ENCODE data around the gene DICER1.

Gene DICER1

DNA sequence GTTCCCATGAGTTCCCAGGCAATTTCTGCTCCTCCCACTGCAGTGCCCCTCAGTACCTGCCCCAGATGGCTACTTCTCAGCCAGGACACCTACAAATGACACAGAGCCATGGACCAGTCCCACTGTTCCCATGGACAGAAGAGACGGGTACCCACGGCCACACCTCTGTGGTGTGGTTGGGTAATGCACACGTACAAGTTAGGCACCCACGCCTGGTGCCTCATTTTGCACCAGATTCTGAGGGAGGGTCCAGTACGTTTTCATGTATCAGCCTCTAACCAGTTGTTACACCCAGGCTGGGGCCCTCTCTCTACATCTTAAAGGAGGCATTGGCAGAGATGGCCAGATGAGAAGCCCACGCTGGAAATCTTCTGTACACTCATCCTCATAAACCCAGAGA is 114.0 kb downstream of the DICER1 start:
- Histone ChIP-seq H3K9ac (ENCODE audit: low read depth, low read length, poor library complexity) (no peak overlapping the region), H3K4me1 (ENCODE audit: control insufficient read depth in 2 of 2, insufficient read depth in 1 of 2, low read depth in 1 of 2, low read length in 2 of 2) (peaks cover 0 to 9% of the 10 kb centered on the region in 2 donors), H3K14ac (ENCODE audit: low read length) (no peak overlapping the region), H3K79me1 (ENCODE audit: low read depth, low read length) (no peaks in the 10 kb centered on the region), H3K36me3 (replicated peaks in 1 of 2; ENCODE audit: control insufficient read depth in 2 of 2, insufficient read depth in 2 of 2, low read length in 2 of 2) (no peaks in the 10 kb centered on the region), H3K4me3 (ENCODE audit: low read length in 2 of 2) (no peak overlapping the region), H3K4me2 (ENCODE audit: insufficient read depth, low read length, poor library complexity, severe bottlenecking) (no peak overlapping the region), H3K27ac (replicated peaks; ENCODE audit: low read length) (no peak overlapping the region), H3K18ac (ENCODE audit: low read length) (no peak overlapping the region), H3K9me3 (replicated peaks in 1 of 2; ENCODE audit: control insufficient read depth in 2 of 2, insufficient read depth in 1 of 2, low read depth in 1 of 2, low read length in 2 of 2) (no peaks in the 10 kb centered on the region), H2BK5ac (ENCODE audit: low read length) (no peak overlapping the region), H2BK12ac (ENCODE audit: low read length) (no peak overlapping the region), H2BK120ac (ENCODE audit: low read depth, low read length) (no peak overlapping the region), H3K4ac (ENCODE audit: low read length) (no peak overlapping the region), H3K23ac (ENCODE audit: low read depth, low read length, poor library complexity) (no peak overlapping the region), H4K8ac (ENCODE audit: low read depth, low read length) (no peak overlapping the region), H2BK15ac (ENCODE audit: low read length) (no peak overlapping the region), H4K91ac (ENCODE audit: low read depth, low read length, poor library complexity) (no peak overlapping the region), H3K27me3 (ENCODE audit: control insufficient read depth in 3 of 3, insufficient read depth in 3 of 3, low read depth in 1 of 3, low read length in 3 of 3) (peaks cover 0 to 55% (median 0%) of the 10 kb centered on the region in 3 experiments), H2AFZ (ENCODE audit: low read length) (no peak overlapping the region), H2AK5ac (ENCODE audit: low read depth, low read length) (no peak overlapping the region)
- no peak for DNase-seq (ENCODE audit: low spot score)
- whole genome bisulfite sequencing, 2 donors (ENCODE audit: extremely low coverage in 2 of 2, insufficient read length in 2 of 2, insufficient replicate concordance in 1 of 2), result no CpG with 5 or more reads among the region's 6 CpGs

DNA sequence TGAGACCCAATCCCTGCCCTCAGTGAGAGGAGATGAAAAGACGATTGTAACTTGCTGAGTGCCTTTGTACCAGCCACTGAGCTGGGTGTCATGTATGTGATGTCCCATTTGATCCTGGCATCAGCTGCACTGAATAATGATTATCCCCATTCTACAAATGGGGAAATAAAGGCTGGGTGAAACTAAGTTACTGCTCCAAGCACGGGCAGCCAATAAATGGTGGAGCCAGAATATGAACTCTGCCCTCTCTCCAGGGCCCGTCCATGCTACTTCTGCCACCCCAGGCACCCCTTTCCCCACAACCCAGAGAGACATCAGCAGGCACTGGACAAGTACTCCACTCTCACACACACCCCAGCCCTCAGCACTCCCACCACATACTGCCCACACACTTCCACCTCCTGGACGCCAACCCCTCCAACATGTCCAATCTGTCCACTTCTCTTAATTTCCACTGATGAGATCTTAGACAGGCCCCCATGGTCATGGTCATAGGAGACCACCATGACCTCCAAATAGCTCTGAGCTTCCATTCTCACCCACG is 115.8 kb downstream of the DICER1 start:
- Histone ChIP-seq H2BK15ac (ENCODE audit: low read length) (no peak overlapping the region), H3K18ac (ENCODE audit: low read length) (no peak overlapping the region), H2BK120ac (ENCODE audit: low read depth, low read length) (no peak overlapping the region), H2BK12ac (ENCODE audit: low read length) (no peak overlapping the region), H3K4me3 (ENCODE audit: low read length in 2 of 2) (no peak overlapping the region), H3K14ac (ENCODE audit: low read length) (no peak overlapping the region), H3K23ac (ENCODE audit: low read depth, low read length, poor library complexity) (no peak overlapping the region), H3K4me2 (ENCODE audit: insufficient read depth, low read length, poor library complexity, severe bottlenecking) (no peak overlapping the region), H3K9me3 (replicated peaks in 1 of 2; ENCODE audit: control insufficient read depth in 2 of 2, insufficient read depth in 1 of 2, low read depth in 1 of 2, low read length in 2 of 2) (no peaks in the 10 kb centered on the region), H3K27ac (replicated peaks; ENCODE audit: low read length) (no peak overlapping the region), H3K4ac (ENCODE audit: low read length) (no peak overlapping the region), H4K91ac (ENCODE audit: low read depth, low read length, poor library complexity) (no peak overlapping the region), H2AFZ (ENCODE audit: low read length) (no peak overlapping the region), H2BK5ac (ENCODE audit: low read length) (no peak overlapping the region), H3K9ac (ENCODE audit: low read depth, low read length, poor library complexity) (no peak overlapping the region), H3K4me1 (ENCODE audit: control insufficient read depth in 2 of 2, insufficient read depth in 1 of 2, low read depth in 1 of 2, low read length in 2 of 2) (peaks cover 0 to 7% of the 10 kb centered on the region in 2 donors), H2AK5ac (ENCODE audit: low read depth, low read length) (no peak overlapping the region), H4K8ac (ENCODE audit: low read depth, low read length) (no peak overlapping the region), H3K79me1 (ENCODE audit: low read depth, low read length) (no peaks in the 10 kb centered on the region), H3K27me3 (ENCODE audit: control insufficient read depth in 3 of 3, insufficient read depth in 3 of 3, low read depth in 1 of 3, low read length in 3 of 3) (peaks cover 0 to 45% (median 0%) of the 10 kb centered on the region in 3 experiments), H3K36me3 (replicated peaks in 1 of 2; ENCODE audit: control insufficient read depth in 2 of 2, insufficient read depth in 2 of 2, low read length in 2 of 2) (no peaks in the 10 kb centered on the region)
- no CpG with 5 or more reads among the region's 5 CpGs for WGBS, 2 donors (ENCODE audit: extremely low coverage in 2 of 2, insufficient read length in 2 of 2, insufficient replicate concordance in 1 of 2)
- no peak for DNase-seq (ENCODE audit: low spot score)

DNA sequence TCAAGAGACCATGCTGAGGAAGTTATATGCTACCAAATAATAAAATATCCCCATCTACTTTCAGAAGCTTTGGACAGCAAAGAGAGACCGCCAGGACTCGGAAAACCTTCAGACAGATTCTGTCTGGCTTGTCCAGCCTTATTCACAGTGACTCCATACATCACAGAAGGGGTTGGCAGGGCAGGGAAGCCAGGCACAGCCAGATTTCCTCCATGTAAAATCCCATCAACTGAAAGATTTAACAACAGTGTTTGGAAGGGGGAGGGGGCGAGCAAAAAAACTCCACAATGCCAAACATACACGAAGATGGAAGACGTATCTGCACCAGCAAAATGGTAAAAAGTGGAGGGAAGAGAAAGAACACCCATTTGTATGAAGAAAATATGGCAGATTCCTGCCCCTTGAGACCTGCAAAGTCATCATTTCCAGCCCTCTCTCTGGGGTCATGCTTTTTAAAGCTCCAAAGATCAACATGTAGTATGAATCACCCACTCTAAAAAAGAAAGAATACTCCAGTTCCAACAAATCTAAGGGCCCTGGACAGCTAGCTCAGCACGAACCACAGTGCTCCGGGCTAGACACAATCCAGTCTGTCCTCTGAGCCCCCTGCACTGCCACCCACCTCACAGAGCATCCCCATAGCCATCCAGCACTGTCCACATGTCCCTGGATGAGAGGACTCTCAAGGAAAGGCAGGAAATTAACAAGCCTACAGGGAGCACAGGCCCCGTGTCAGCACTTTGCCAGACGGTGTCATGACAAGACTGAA is 116.4 kb downstream of the DICER1 start:
- no peak for DNase-seq (ENCODE audit: low spot score)
- Histone ChIP-seq H3K23ac (ENCODE audit: low read depth, low read length, poor library complexity) (no peak overlapping the region), H3K79me1 (ENCODE audit: low read depth, low read length) (no peaks in the 10 kb centered on the region), H3K4me2 (ENCODE audit: insufficient read depth, low read length, poor library complexity, severe bottlenecking) (no peak overlapping the region), H3K18ac (ENCODE audit: low read length) (no peak overlapping the region), H2AK5ac (ENCODE audit: low read depth, low read length) (no peak overlapping the region), H3K27ac (replicated peaks; ENCODE audit: low read length) (no peak overlapping the region), H3K27me3 (ENCODE audit: control insufficient read depth in 3 of 3, insufficient read depth in 3 of 3, low read depth in 1 of 3, low read length in 3 of 3) (peaks cover 0 to 40% (median 0%) of the 10 kb centered on the region in 3 experiments), H3K36me3 (replicated peaks in 1 of 2; ENCODE audit: control insufficient read depth in 2 of 2, insufficient read depth in 2 of 2, low read length in 2 of 2) (no peaks in the 10 kb centered on the region), H2AFZ (ENCODE audit: low read length) (no peak overlapping the region), H3K9me3 (replicated peaks in 1 of 2; ENCODE audit: control insufficient read depth in 2 of 2, insufficient read depth in 1 of 2, low read depth in 1 of 2, low read length in 2 of 2) (no peaks in the 10 kb centered on the region), H2BK12ac (ENCODE audit: low read length) (no peak overlapping the region), H4K91ac (ENCODE audit: low read depth, low read length, poor library complexity) (no peak overlapping the region), H3K9ac (ENCODE audit: low read depth, low read length, poor library complexity) (no peak overlapping the region), H3K4me3 (ENCODE audit: low read length in 2 of 2) (no peak overlapping the region), H4K8ac (ENCODE audit: low read depth, low read length) (no peak overlapping the region), H3K4me1 (ENCODE audit: control insufficient read depth in 2 of 2, insufficient read depth in 1 of 2, low read depth in 1 of 2, low read length in 2 of 2) (peaks cover 0 to 6% of the 10 kb centered on the region in 2 donors), H3K14ac (ENCODE audit: low read length) (no peak overlapping the region), H2BK5ac (ENCODE audit: low read length) (no peak overlapping the region), H3K4ac (ENCODE audit: low read length) (no peak overlapping the region), H2BK15ac (ENCODE audit: low read length) (no peak overlapping the region), H2BK120ac (ENCODE audit: low read depth, low read length) (no peak overlapping the region)
- no CpG with 5 or more reads among the region's 9 CpGs for WGBS, 2 donors (ENCODE audit: extremely low coverage in 2 of 2, insufficient read length in 2 of 2, insufficient replicate concordance in 1 of 2)

DNA sequence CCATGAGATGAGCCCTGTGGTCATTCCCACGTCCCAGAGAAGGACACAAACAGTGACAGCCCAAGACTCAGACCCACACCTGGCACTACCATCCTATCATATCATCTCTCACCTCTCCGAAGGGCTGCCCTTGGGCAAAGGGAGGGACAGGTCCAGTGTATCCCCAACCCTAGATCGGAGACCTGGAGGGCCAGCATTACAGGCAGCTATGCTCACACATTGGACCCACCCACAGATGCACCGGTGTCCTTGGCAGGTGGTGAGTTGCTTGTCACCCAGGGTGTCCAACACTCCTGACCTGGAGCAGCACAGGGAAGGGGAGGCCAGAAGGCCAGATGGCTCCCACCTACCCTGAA is 117.4 kb downstream of the DICER1 start:
- Histone ChIP-seq H2BK5ac (ENCODE audit: low read length) (no peak overlapping the region), H2AK5ac (ENCODE audit: low read depth, low read length) (no peak overlapping the region), H3K4ac (ENCODE audit: low read length) (no peak overlapping the region), H3K9ac (ENCODE audit: low read depth, low read length, poor library complexity) (no peak overlapping the region), H2BK120ac (ENCODE audit: low read depth, low read length) (no peak overlapping the region), H3K79me1 (ENCODE audit: low read depth, low read length) (no peaks in the 10 kb centered on the region), H3K36me3 (replicated peaks in 1 of 2; ENCODE audit: control insufficient read depth in 2 of 2, insufficient read depth in 2 of 2, low read length in 2 of 2) (no peaks in the 10 kb centered on the region), H2BK15ac (ENCODE audit: low read length) (no peak overlapping the region), H3K27ac (replicated peaks; ENCODE audit: low read length) (no peak overlapping the region), H3K18ac (ENCODE audit: low read length) (peak overlapping the region; percentile 46), H4K91ac (ENCODE audit: low read depth, low read length, poor library complexity) (no peak overlapping the region), H3K9me3 (replicated peaks in 1 of 2; ENCODE audit: control insufficient read depth in 2 of 2, insufficient read depth in 1 of 2, low read depth in 1 of 2, low read length in 2 of 2) (no peaks in the 10 kb centered on the region), H3K27me3 (ENCODE audit: control insufficient read depth in 3 of 3, insufficient read depth in 3 of 3, low read depth in 1 of 3, low read length in 3 of 3) (peaks cover 0 to 34% (median 0%) of the 10 kb centered on the region in 3 experiments), H2BK12ac (ENCODE audit: low read length) (no peak overlapping the region), H2AFZ (ENCODE audit: low read length) (no peak overlapping the region), H3K4me2 (ENCODE audit: insufficient read depth, low read length, poor library complexity, severe bottlenecking) (no peak overlapping the region), H4K8ac (ENCODE audit: low read depth, low read length) (no peak overlapping the region), H3K14ac (ENCODE audit: low read length) (no peak overlapping the region), H3K4me1 (ENCODE audit: control insufficient read depth in 2 of 2, insufficient read depth in 1 of 2, low read depth in 1 of 2, low read length in 2 of 2) (peaks cover 0 to under 1% of the 10 kb centered on the region in 2 donors), H3K23ac (ENCODE audit: low read depth, low read length, poor library complexity) (no peak overlapping the region), H3K4me3 (ENCODE audit: low read length in 2 of 2) (no peak overlapping the region)
- DNase-seq (ENCODE audit: low spot score), result no peak
- no CpG with 5 or more reads among the region's 4 CpGs for WGBS, 2 donors (ENCODE audit: extremely low coverage in 2 of 2, insufficient read length in 2 of 2, insufficient replicate concordance in 1 of 2)

Measured in neuronal stem cell (in vitro differentiated cells).